Choroid plexus epithelial cell (primary cell): ENCODE results near the gene ACCSL.

Experiments
- DNase-seq: peaks from one replicate; pipeline ENCODE4 v3.0.0-alpha.2; 2010; ENCODE audit warnings: low read depth
- H3K4me3 ChIP-seq: 2 replicates; pipeline ENCODE4 v1.5.1; 2011; ENCODE audit warnings: low read depth, mild to moderate bottlenecking, control low read depth, low read length, moderate library complexity
- CTCF ChIP-seq: conservative IDR thresholded peaks from 2 replicates; pipeline ENCODE4 v1.5.1; 2011; ENCODE audit warnings: low read depth, mild to moderate bottlenecking, control low read depth, inconsistent platforms, low read length, moderate library complexity

The ACCSL gene

GRCh38 chr11:44095506-44096359 lies 48.0 kb downstream of the ACCSL start, which contains the start of gene EXT2:
EXT2 (plus strand) TSS chr11:44095678; CDS start chr11:44107713, 12,035 bp downstream.
- H3K4me3 ChIP-seq = peak within 1 kb of the TSS; percentile 79
- peak; percentile 85 for TF ChIP-seq CTCF
- DNase-seq = peak; percentile 90

GRCh38 chr11:44096360-44097185 lies 48.8 kb downstream of the ACCSL start:
- no peak for TF ChIP-seq CTCF
- H3K4me3 ChIP-seq = peak overlapping the region; percentile 79
- DNase-seq = no peak

GRCh38 chr11:44097821-44098220 lies 50.0 kb downstream of the ACCSL start:
- H3K4me3 ChIP-seq = no peak overlapping the region
- DNase-seq = no peak
- no peak for TF ChIP-seq CTCF

- no peak for DNase-seq
- no peak for TF ChIP-seq CTCF
- no peak overlapping the region for H3K4me3 ChIP-seq
Measured at GRCh38 chr11:44101098-44101497, 53.3 kb downstream of the ACCSL start.

GRCh38 chr11:44104481-44105294 lies 56.9 kb downstream of the ACCSL start:
- DNase-seq = peak; percentile 28

More at GRCh38 chr11:44104481-44105294, 56.9 kb downstream of the ACCSL start:
- no peak overlapping the region for H3K4me3 ChIP-seq
- peak; percentile 30 for TF ChIP-seq CTCF
